Karpas-422 (cell line): Measurements from ENCODE around the gene RNF17. TPM values are rescaled to one million over a fixed set of nuclear protein-coding genes. Genes with fewer than 3 reads are reported as not detected.

Source experiments
- DNase-seq: peaks from one replicate; pipeline ENCODE4 v3.0.0-alpha.2; 2015
- H2AFZ ChIP-seq: fragments of 200-600 bp; sonication (generic); 2 replicates; pipeline ENCODE4 v1.6.1; 2014; ENCODE audit warnings: antibody characterized with exemption, low read length, mixed read lengths
- H3K27ac ChIP-seq: fragments of 200-600 bp; sonication (generic); 2 replicates; pipeline ENCODE4 v1.5.1; 2014; ENCODE audit warnings: mild to moderate bottlenecking, low read length, moderate library complexity
- H3K27me3 ChIP-seq: fragments of 200-600 bp; sonication (generic); 2 replicates; pipeline ENCODE4 v1.6.1; 2014; ENCODE audit warnings: low read length, mixed read lengths
- H3K36me3 ChIP-seq: fragments of 200-600 bp; sonication (generic); 2 replicates; pipeline ENCODE4 v1.6.1; 2014; ENCODE audit warnings: low read length, mixed read lengths; ENCODE audit not compliant: insufficient read depth
- H3K4me1 ChIP-seq: fragments of 200-600 bp; sonication (generic); 2 replicates; pipeline ENCODE4 v1.6.1; 2014; ENCODE audit warnings: mild to moderate bottlenecking, low read length, mixed read lengths
- H3K4me2 ChIP-seq: fragments of 200-600 bp; sonication (generic); 2 replicates; pipeline ENCODE4 v1.6.1; 2014; ENCODE audit warnings: low read length, low read depth, mild to moderate bottlenecking; ENCODE audit not compliant: poor library complexity, severe bottlenecking
- H3K4me3 ChIP-seq: fragments of 200-600 bp; sonication (generic); 2 replicates; pipeline ENCODE4 v1.5.1; 2014; ENCODE audit warnings: mild to moderate bottlenecking, antibody characterized with exemption, low read length, mixed read lengths
- H3K79me2 ChIP-seq: fragments of 200-600 bp; sonication (generic); 2 replicates; pipeline ENCODE4 v1.6.1; 2014; ENCODE audit warnings: mild to moderate bottlenecking, low read length, mixed read lengths
- H3K9ac ChIP-seq: fragments of 200-600 bp; sonication (generic); 2 replicates; pipeline ENCODE4 v1.6.0; 2014; ENCODE audit warnings: low read length
- H3K9me2 ChIP-seq: fragments of 200-600 bp; sonication (generic), shearing (Covaris generic); replicated peaks from 2 replicates; pipeline ENCODE4 v1.6.0; 2014; ENCODE audit warnings: mild to moderate bottlenecking, low read length, moderate library complexity; ENCODE audit not compliant: insufficient read depth
- H3K9me3 ChIP-seq: fragments of 300-700, 200-600 bp; sonication (generic); 2 replicates; pipeline ENCODE4 v1.6.1; 2014; ENCODE audit warnings: low read length, mixed read lengths
- H4K20me1 ChIP-seq: fragments of 200-600 bp; sonication (generic); 2 replicates; pipeline ENCODE4 v1.6.1; 2014; ENCODE audit warnings: mild to moderate bottlenecking, antibody characterized with exemption, low read length, low read depth; ENCODE audit not compliant: insufficient read depth
- total RNA-seq: library from RNA; depleted of rRNA; stranded (reverse); fragments of >200 nt; shearing (Covaris generic); gene quantifications from 2 replicates; pipeline ENCODE4 v1.2.3, GENCODE V29; 2014; ENCODE audit warnings: low replicate concordance; rRNA removed

The RNF17 gene, protein sequence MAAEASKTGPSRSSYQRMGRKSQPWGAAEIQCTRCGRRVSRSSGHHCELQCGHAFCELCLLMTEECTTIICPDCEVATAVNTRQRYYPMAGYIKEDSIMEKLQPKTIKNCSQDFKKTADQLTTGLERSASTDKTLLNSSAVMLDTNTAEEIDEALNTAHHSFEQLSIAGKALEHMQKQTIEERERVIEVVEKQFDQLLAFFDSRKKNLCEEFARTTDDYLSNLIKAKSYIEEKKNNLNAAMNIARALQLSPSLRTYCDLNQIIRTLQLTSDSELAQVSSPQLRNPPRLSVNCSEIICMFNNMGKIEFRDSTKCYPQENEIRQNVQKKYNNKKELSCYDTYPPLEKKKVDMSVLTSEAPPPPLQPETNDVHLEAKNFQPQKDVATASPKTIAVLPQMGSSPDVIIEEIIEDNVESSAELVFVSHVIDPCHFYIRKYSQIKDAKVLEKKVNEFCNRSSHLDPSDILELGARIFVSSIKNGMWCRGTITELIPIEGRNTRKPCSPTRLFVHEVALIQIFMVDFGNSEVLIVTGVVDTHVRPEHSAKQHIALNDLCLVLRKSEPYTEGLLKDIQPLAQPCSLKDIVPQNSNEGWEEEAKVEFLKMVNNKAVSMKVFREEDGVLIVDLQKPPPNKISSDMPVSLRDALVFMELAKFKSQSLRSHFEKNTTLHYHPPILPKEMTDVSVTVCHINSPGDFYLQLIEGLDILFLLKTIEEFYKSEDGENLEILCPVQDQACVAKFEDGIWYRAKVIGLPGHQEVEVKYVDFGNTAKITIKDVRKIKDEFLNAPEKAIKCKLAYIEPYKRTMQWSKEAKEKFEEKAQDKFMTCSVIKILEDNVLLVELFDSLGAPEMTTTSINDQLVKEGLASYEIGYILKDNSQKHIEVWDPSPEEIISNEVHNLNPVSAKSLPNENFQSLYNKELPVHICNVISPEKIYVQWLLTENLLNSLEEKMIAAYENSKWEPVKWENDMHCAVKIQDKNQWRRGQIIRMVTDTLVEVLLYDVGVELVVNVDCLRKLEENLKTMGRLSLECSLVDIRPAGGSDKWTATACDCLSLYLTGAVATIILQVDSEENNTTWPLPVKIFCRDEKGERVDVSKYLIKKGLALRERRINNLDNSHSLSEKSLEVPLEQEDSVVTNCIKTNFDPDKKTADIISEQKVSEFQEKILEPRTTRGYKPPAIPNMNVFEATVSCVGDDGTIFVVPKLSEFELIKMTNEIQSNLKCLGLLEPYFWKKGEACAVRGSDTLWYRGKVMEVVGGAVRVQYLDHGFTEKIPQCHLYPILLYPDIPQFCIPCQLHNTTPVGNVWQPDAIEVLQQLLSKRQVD (N-terminal part only)
- not detected in 2 replicates for total RNA-seq

DNA sequence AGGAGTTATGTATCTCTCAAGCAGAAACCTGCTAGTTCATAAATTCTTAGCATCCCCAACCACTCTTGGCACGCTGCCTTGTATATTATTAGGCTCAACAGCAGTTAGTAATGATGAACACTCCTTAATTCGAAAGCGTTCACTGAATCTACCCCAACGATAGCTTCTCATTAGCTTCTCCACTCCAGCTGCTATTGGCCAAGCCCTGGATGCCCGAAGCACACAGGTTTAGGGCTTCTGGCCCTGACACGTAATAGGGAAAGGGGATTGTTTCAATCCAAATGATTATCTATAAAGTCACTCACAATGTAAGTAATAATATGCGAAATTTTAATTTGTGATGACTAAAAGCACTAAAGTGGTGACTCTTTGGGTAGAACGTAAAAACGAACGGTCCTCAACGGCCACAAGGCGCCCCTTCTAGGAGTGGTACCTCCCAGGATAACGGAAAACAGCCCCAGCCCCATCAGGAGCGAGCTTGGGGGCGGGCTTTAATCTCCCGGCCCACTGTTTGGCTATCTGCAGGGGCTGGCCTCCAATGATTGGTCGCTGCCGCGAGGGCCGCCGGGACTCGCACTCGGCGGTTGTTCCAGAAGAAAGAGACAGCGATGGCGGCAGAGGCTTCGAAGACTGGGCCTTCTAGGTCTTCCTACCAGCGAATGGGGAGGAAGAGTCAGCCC lies at the start of gene RNF17:
Gene RNF17, plus strand, starts transcription at position 574 of the 680 bp plus-strand sequence. Its CDS starts 35 bp downstream, at position 609.
- Histone ChIP-seq H3K4me2 (no peak within 1 kb of the TSS), H3K9ac (no peak within 1 kb of the TSS), H2AFZ (no peak within 1 kb of the TSS), H3K79me2 (no peaks in the 10 kb centered on the region), H3K27ac (no peak within 1 kb of the TSS), H3K36me3 (no peaks in the 10 kb centered on the region), H3K9me3 (no peaks in the 10 kb centered on the region), H3K9me2 (no peaks in the 10 kb centered on the region), H4K20me1 (no peaks in the 10 kb centered on the region), H3K4me1 (no peaks in the 10 kb centered on the region), H3K27me3 (no peaks in the 10 kb centered on the region), H3K4me3 (no peak within 1 kb of the TSS)
- DNase-seq: no peak

DNA sequence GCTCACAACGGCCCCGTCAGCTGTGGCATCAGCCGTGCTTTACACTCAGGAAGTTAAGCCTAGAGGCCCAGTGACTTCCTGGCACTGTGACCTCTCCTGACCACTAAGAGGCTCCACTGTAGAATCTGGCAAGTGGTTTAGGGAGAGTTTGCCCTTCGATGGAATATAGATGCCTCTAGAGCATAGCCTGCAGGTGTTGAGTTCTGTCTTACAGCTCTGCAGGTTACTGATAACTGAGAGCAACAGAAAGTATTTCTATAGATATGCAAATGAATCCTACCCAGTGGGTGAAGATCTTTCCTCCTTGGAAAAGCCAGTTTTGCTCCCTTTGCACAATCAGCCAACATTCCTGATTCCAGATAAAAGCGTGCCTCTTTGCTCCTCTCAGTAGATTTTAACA lies 48.0 kb upstream of the RNF17 start:
- Histone ChIP-seq H3K27me3 (no peaks in the 10 kb centered on the region), H3K4me1 (no peaks in the 10 kb centered on the region), H3K79me2 (no peaks in the 10 kb centered on the region), H3K9ac (no peak overlapping the region), H3K9me2 (no peaks in the 10 kb centered on the region), H3K9me3 (no peaks in the 10 kb centered on the region), H4K20me1 (no peaks in the 10 kb centered on the region), H3K4me3 (no peak overlapping the region), H3K36me3 (no peaks in the 10 kb centered on the region), H2AFZ (no peak overlapping the region), H3K27ac (no peak overlapping the region), H3K4me2 (no peak overlapping the region)
- DNase-seq: no peak

DNA sequence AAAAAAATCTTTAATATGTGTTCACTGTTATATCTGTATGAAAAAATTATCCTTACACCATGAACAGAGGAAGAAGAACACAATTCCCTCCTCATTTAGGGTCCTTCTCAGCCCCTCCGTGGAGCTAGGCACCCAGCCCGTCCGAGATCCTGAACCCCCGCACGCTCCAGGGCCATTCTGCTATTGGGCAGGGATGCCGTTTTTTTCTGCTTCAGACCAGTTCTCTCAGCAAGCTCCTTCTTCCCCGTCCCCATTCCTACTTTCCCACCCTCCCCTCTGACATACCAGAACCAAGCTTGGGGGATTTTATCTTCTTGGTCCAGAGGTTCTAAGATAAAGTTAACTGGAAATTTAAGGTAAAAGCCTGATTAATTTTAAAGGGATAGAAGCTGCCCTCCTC lies 47.5 kb upstream of the RNF17 start:
- no peak overlapping the region for H2AFZ ChIP-seq
- H3K27ac ChIP-seq: no peak overlapping the region
- no peaks in the 10 kb centered on the region for H3K9me2 ChIP-seq
- no peaks in the 10 kb centered on the region for H3K4me1 ChIP-seq
- no peaks in the 10 kb centered on the region for H3K36me3 ChIP-seq
- H3K79me2 ChIP-seq: no peaks in the 10 kb centered on the region
- no peak overlapping the region for H3K4me2 ChIP-seq
- no peak overlapping the region for H3K9ac ChIP-seq
- H3K27me3 ChIP-seq: no peaks in the 10 kb centered on the region
- DNase-seq: no peak
- H3K4me3 ChIP-seq: no peak overlapping the region
- H4K20me1 ChIP-seq: no peaks in the 10 kb centered on the region
- no peaks in the 10 kb centered on the region for H3K9me3 ChIP-seq

DNA sequence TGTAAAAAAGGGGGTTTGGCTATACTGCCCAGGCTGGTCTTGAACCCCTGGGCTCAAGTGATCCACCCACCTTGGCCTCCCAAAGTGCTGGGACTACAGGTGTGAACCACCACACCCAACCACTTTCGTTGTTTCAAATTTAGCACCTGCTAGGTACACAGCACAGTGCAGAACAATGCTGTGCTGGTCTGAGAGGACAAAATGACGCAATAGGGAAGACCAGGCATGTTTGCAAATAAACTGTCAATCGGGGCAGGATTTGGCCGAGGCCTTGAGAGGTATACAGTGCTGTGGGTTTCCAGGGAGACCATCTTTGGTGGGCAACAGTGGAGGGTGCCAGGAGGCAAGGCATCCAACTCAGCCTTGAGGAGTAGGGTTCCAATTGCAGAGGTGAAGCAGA lies 46.8 kb upstream of the RNF17 start:
- Histone ChIP-seq H3K9ac (no peak overlapping the region), H3K4me2 (no peak overlapping the region), H3K9me3 (no peaks in the 10 kb centered on the region), H3K27ac (no peak overlapping the region), H3K36me3 (no peaks in the 10 kb centered on the region), H4K20me1 (no peaks in the 10 kb centered on the region), H3K27me3 (no peaks in the 10 kb centered on the region), H3K79me2 (no peaks in the 10 kb centered on the region), H3K4me3 (no peak overlapping the region), H3K9me2 (no peaks in the 10 kb centered on the region), H2AFZ (no peak overlapping the region), H3K4me1 (no peaks in the 10 kb centered on the region)
- no peak for DNase-seq

DNA sequence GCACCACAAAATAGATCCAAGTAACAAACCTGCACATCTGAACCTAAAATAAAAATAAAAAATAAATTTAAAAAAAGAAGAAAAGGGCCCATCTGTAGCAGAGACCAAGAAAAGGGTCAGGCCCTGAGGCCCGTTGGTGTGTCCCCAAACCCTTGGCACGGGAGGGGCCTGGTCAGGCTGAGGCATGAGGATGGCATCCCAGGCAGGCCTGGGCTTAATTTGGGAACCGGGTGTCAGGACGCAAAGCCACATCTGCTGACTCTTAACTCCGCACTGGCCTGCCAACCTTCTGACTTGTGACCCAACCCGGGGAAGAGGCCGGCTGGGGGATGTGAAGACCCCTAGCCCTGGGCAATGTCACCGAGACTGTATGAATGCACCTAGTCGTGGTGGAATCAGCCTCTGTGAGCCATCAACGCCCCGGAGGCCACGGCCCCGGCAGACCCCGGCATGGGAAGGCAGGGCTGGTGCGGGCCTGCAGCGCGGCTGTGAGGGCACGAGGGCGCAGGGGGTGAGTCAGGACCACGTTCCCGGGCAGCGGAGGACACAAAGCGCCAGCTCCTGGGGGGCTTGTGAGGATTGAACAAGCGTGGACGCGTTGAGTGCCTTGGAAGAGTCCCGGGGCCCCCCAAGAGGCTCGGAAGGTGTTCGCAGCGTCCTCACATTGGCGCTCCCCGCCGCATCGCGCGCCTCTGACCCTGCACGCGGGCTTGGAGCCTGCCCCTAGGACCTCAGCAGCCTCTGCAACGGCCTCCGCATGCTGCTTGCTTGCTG lies 45.6 kb upstream of the RNF17 start:
- H2AFZ ChIP-seq: no peak overlapping the region
- no peaks in the 10 kb centered on the region for H3K27me3 ChIP-seq
- no peaks in the 10 kb centered on the region for H4K20me1 ChIP-seq
- H3K27ac ChIP-seq: no peak overlapping the region
- no peaks in the 10 kb centered on the region for H3K79me2 ChIP-seq
- H3K4me3 ChIP-seq: no peak overlapping the region
- DNase-seq: no peak
- H3K9me3 ChIP-seq: no peaks in the 10 kb centered on the region
- H3K9me2 ChIP-seq: no peaks in the 10 kb centered on the region
- H3K4me1 ChIP-seq: no peaks in the 10 kb centered on the region
- H3K4me2 ChIP-seq: no peak overlapping the region
- no peaks in the 10 kb centered on the region for H3K36me3 ChIP-seq
- no peak overlapping the region for H3K9ac ChIP-seq

DNA sequence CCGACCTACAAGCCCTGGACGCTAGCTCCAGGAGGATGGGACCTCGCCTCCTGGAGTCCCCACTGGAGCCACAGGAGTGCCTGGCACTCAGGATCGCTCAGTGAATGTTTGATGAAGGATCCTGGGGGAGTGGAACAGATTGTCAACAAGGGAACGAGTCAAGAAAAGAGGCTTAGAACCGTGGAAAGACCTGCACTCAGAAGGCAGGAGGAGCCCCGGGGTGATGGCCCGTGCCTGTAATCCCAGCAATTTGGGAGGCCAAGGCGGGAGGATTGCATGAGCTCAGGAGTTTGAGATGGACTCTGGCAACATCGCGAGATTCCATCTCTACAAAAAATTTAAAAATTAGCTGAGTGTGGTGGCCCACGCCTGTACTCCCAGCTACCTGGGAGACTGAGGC lies 44.8 kb upstream of the RNF17 start:
- no peaks in the 10 kb centered on the region for H3K36me3 ChIP-seq
- no peaks in the 10 kb centered on the region for H3K27me3 ChIP-seq
- no peak overlapping the region for H3K27ac ChIP-seq
- no peaks in the 10 kb centered on the region for H3K79me2 ChIP-seq
- H2AFZ ChIP-seq: no peak overlapping the region
- H3K9me3 ChIP-seq: no peaks in the 10 kb centered on the region
- no peaks in the 10 kb centered on the region for H3K4me1 ChIP-seq
- H3K9ac ChIP-seq: no peak overlapping the region
- no peak overlapping the region for H3K4me2 ChIP-seq
- H3K4me3 ChIP-seq: no peak overlapping the region
- H3K9me2 ChIP-seq: no peaks in the 10 kb centered on the region
- H4K20me1 ChIP-seq: no peaks in the 10 kb centered on the region
- DNase-seq: no peak

DNA sequence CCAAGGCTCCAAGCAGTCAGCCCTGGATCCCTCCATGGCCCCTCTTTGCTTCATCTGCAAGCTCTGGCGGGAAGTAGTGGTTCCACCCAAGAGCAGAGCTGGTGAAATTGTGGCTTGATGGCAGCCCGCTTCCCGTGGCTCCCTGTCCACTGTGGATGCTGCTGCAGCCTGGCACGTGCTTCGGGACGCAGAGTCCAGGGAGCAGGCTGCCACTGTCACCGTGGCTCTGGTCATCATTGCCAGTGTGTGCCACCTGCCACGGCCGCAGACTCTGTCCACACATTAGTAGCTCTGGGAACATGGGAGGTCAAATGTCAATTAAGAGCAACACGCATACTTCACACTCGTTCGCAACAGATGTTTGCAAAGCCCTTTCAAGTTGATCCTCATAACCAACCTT lies 40.8 kb upstream of the RNF17 start:
- Histone ChIP-seq H3K79me2 (no peaks in the 10 kb centered on the region), H3K27me3 (no peaks in the 10 kb centered on the region), H4K20me1 (no peaks in the 10 kb centered on the region), H3K9ac (no peak overlapping the region), H2AFZ (no peak overlapping the region), H3K4me3 (no peak overlapping the region), H3K9me3 (no peaks in the 10 kb centered on the region), H3K9me2 (no peaks in the 10 kb centered on the region), H3K36me3 (no peaks in the 10 kb centered on the region), H3K27ac (no peak overlapping the region), H3K4me1 (no peaks in the 10 kb centered on the region), H3K4me2 (no peak overlapping the region)
- no peak for DNase-seq
